Measurements from ENCODE around the gene GSK3A.

The GSK3A gene

GRCh38 chr19:42249769-42250168, 7.4 kb upstream of the GSK3A start:
- no peak for DNase-seq (ENCODE audit: extremely low read depth in 1 of 2, low read depth in 1 of 2)

DNA sequence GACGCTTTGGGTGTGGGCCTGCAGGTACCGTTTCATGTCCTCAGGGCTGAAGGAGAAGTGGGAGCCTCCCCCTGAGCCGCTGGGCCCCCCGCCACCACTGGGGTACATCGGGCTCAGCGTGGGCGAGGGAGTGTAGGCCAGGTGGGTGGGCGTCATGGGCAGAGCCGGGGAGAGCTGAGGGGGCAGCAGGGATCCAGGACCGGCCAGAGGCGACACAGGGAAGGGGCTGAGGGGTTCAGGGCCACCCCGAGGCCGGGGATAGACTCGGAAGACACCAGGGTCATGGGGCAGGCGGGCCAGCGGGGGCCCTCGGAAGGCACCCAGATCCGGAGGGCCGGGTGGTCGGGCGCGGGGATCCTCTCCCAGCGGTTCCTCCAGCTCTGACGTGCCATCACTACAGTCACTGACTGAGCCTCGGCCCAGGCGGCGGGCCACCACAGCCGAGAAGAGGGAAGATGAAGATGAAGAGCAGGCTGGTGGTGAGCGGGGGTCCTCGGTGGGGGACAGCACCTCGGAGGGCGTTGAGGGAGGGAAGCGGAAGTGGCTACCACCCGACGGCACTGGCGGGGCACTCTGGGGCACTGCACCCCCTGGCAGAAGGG, 6.8 kb upstream of the GSK3A start:
- DNase-seq (ENCODE audit: extremely low read depth in 1 of 2, low read depth in 1 of 2), result no peak

DNA sequence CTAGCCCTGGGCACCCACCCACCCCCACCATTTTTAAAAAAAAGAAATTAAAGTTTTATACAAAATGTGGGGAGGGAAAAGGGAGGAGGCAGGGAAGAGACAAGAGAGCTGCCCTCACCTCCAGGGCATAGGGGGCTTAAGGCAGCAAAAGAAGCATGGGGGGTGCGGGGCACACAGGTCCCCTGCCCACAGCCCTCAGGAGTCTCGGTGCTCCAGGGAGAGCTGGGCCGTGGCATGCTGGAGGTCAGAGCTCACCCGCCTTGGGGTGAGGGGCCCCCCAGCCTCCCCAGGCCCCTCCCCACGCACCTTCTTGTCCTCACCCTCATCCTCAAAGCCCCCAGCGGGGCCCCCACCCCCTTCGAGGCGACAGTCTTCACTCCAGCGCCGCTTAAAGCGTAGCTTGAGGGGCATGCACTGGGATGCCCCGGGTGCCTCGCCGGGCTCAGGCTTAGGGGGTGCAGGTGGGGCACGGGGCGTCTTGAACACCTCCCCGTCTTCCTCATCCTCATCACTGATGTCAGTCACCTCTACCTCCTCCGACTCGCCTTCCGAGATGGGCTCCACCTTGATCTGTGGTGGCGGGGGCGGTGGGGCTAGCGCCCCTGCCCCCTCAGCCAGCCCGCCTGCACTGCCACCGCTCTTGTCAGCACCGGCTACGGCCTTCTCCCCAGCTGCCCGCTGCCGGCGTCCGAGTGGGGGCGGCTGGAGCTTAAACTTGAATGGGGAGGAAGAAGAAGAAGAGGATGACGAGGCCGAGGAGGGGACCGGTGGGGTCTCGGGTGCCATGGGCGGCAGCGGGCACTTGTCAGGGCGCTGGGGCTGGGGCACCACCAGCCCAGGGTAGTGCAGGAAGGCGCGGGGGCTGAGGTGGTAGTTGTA, 6.1 kb upstream of the GSK3A start:
- DNase-seq (ENCODE audit: extremely low read depth in 1 of 2, low read depth in 1 of 2), result no peak

- no peak for DNase-seq (ENCODE audit: extremely low read depth in 1 of 2, low read depth in 1 of 2)
These were observed 5.3 kb upstream of the GSK3A start for GRCh38 chr19:42247640-42248199.

DNA sequence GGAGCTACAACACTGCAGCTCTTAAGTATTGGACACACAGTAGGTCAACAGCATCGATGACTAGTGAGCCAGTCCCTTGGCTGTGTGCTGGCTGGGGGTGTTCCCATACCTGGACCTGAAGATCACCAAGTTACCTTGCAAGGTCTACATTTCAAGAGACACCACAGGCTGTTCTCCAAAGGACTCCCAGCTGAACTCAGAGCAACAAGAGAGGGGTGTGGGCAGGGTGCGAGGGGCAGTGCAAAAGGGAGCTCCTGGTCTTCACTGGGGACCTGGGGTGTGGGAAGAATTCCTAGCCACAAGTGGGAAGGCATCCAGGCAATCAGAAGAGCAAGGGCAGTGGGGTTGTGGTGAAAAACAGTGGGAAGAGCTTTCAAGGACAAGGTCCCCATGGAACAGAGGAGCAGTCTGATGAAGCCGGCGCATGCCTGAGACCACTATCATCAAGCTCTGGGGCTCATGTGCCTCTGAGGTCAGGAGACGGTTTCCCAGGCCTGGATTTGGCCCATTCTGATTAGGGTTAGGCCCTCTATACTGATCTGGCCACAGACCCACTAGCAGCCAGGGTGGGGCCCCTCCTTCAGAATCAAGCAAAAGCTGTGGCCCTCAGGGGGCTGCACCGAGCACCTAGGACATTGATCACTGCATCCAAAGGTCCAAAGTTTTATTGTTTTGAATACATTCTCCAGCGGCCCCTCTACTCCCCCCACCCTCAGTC, 4.7 kb upstream of the GSK3A start:
- DNase-seq (ENCODE audit: extremely low read depth in 1 of 2, low read depth in 1 of 2), result no peak

DNA sequence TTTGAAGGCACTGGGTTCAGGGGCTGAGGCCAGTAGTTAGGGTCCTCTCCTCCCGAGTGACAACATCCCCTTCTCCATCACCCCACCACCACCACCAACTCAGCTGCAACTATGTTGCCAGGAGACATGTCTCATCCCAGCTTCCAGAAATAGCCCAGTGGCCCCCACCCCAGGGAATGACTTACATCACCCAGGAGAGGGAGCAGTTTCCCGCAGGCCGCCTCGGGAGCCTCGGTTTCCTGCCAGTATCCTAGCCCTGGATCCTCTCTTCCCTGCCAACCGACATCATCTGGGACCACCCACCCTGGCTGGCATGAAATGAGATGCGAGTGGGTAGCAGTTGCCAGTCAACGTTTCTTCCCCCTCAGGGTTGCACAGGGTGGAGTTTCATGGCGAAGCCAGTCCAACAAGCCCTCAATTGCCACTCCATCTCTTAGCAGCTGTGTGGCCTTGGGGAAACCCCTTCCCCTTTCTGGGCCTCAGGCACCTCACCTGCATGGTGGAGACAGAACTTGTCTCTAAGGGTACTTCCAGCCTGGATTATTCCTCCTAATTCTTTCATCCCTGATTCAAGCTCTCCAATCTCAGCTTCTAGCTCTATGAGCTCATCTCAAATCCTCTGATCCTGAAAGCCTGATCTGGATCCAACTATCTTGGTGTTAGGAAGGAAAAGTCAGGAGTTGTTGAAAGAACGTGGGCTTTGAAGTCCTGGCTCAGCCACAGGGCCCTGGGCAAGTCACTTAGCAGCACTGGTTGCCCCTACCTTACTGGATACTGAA, 3.9 kb upstream of the GSK3A start:
- DNase-seq (ENCODE audit: extremely low read depth in 1 of 2, low read depth in 1 of 2), result no peak

GRCh38 chr19:42245231-42245630, 2.8 kb upstream of the GSK3A start:
- DNase-seq (ENCODE audit: extremely low read depth in 1 of 2, low read depth in 1 of 2), result no peak

GRCh38 chr19:42244347-42245220, 2.2 kb upstream of the GSK3A start:
- DNase-seq (ENCODE audit: extremely low read depth in 1 of 2, low read depth in 1 of 2), result peak; percentile 82 to 89

GRCh38 chr19:42242069-42242511, 312 bp downstream of the GSK3A start:
- DNase-seq (ENCODE audit: extremely low read depth in 1 of 2, low read depth in 1 of 2), result no peak

DNA sequence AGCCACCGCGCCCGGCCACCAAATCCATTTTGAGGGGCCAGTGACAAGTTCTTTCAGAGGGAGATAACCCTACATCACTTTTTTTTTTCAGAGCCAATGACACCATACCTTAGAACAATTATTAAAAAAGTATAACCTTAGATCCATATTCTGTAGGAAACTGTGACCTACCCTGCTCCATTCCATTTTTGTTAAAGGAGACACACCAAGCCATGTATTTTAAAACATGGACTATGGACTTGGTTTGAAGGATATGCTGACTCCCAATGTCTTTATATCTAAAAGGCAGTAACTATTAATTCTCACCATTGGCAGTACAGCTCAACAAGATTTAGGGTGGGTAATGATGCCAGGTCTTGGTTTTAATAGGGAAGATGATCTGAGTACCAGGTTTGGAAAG, 1.1 kb downstream of the GSK3A start:
- no peak for DNase-seq (ENCODE audit: extremely low read depth in 1 of 2, low read depth in 1 of 2)

- no peak for DNase-seq (ENCODE audit: extremely low read depth in 1 of 2, low read depth in 1 of 2)
These were observed 2.7 kb downstream of the GSK3A start for GRCh38 chr19:42239544-42240220.

GRCh38 chr19:42235181-42235580, 7.2 kb downstream of the GSK3A start:
- no peak for DNase-seq (ENCODE audit: extremely low read depth in 1 of 2, low read depth in 1 of 2)

GRCh38 chr19:42234364-42234763, 8.0 kb downstream of the GSK3A start:
- DNase-seq (ENCODE audit: extremely low read depth in 1 of 2, low read depth in 1 of 2), result no peak

- DNase-seq (ENCODE audit: extremely low read depth in 1 of 2, low read depth in 1 of 2), result no peak
These were observed 8.6 kb downstream of the GSK3A start for GRCh38 chr19:42233678-42234292.

- no peak for DNase-seq (ENCODE audit: extremely low read depth in 1 of 2, low read depth in 1 of 2)
These were observed 9.3 kb downstream of the GSK3A start for GRCh38 chr19:42233106-42233505.

DNA sequence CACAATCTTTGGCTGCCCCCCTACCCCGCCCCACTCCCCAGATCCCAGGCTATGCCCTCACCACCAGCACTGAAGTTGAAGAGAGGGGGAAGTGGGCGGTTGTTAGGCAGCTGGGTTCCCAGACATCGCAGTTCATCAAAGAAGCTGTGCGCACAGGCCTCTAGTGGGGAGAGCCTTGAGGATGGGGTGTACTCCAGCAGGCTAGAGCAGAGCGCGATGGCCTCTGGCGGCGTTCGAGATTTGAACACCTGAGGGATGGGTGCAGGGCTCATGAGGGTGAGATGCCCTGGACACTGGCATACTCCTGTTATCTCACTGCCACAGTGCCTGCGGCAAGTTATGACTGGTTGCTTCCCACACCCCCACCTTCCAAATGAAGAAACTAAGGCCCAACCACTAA, 10.0 kb downstream of the GSK3A start:
- no peak for DNase-seq (ENCODE audit: extremely low read depth in 1 of 2, low read depth in 1 of 2)

DNA sequence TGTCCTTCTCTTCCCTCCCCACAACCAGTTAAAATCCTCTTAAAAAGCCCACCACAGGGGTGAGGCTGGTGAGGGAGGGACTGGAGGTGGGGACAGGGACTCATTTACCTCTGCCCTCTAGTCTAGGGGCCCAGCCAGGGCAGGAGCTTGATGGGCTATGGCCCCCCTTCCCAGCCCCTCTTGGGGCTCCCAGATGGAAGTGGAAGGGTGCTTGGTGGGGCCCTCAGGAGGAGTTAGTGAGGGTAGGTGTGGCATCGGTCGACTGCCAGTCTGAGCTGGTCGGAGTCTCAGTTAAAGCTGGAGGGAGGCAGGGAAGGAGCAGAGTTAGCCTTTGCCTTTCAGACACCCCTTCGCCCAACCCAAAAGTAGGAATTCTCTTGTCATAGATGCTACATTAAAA, 11.8 kb downstream of the GSK3A start:
- no peak for DNase-seq (ENCODE audit: extremely low read depth in 1 of 2, low read depth in 1 of 2)

GRCh38 chr19:42229855-42230351, 12.5 kb downstream of the GSK3A start:
- no peak for DNase-seq (ENCODE audit: extremely low read depth in 1 of 2, low read depth in 1 of 2)

Measured in stimulated activated CD8-positive, alpha-beta memory T cell treated with anti-CD3 and anti-CD28 coated beads, Interleukin-7, amount 100 ng/mL, for 48 hours (primary cell).